ENCODE results near the gene AQP6.
"Not testable (repeated sequence)": the region's sequence is repeated elsewhere in the genome, so short reads cannot be mapped to it uniquely, and the experiment has no call there.

AQP6 gene

DNA sequence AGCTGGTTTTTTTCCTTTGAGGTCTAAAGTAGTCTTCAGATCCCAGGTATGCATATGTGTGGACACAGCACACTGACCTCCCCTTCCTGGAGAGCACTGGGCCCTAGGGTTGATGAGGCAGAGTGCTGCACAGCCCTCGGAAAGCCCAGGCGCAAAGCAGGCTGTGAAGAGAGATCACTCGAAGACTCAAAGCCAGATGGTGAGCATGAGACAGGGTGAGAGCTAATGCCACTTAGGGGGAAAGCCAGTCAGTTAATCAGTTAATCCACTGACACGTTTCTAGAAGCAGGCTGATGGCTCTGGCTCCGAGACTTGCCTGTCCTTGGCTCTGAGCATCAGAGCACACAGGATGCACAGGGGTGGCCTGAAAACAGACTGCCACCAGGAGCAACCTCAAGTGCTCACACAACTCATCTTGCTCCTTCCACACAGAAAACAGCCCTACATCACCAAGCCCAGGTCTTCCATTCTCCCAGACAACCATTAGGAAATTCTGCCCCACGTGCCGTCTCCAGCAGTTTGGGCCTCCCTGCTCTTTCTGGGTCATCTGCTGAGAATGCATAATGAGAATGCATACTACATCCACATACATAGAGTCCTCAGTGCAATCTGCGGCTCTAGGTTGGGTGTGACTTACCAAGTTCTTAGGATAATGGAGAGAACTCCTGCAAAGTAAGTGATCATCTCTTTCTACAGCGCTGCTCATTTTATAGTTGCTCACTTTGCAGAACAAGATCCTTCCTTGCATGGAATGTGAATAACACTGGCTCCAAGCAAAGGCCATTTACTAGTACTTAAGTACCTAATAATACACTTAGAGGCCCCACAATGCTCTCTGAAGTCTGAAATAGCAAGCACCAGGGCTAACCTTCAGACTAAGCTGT, 12.0 kb downstream of the AQP6 start:
- H3K27me3 Mint-ChIP-seq = no peaks in the 10 kb centered on the region
- no peak overlapping the region for H3K4me3 Mint-ChIP-seq
- no peak overlapping the region for H3K27ac Mint-ChIP-seq (ENCODE audit: low read depth)
- DNase-seq (ENCODE audit: low spot score in 2 of 2) = no peak
- no peaks in the 10 kb centered on the region for H3K4me1 Mint-ChIP-seq
- H3K36me3 Mint-ChIP-seq (ENCODE audit: insufficient read depth) = peaks cover 6% of the 10 kb centered on the region
- H3K9me3 Mint-ChIP-seq = no peaks in the 10 kb centered on the region
- no peak for ATAC-seq (replicated peaks; ENCODE audit: extremely low read depth, poor library complexity, severe bottlenecking)

GRCh38 chr12:49985981-49986380, 13.2 kb downstream of the AQP6 start:
- Mint-ChIP-seq H3K9me3 (no peaks in the 10 kb centered on the region), H3K36me3 (ENCODE audit: insufficient read depth) (peaks cover 8% of the 10 kb centered on the region), H3K27ac (ENCODE audit: low read depth) (no peak overlapping the region), H3K4me1 (no peaks in the 10 kb centered on the region), H3K4me3 (no peak overlapping the region), H3K27me3 (no peaks in the 10 kb centered on the region)
- DNase-seq (ENCODE audit: low spot score in 2 of 2) (no peak), ATAC-seq (replicated peaks; ENCODE audit: extremely low read depth, poor library complexity, severe bottlenecking) (no peak)

- not testable (repeated sequence) for H3K4me1 Mint-ChIP-seq; H3K9me3 Mint-ChIP-seq; H3K27ac Mint-ChIP-seq (ENCODE audit: low read depth); DNase-seq (ENCODE audit: low spot score in 2 of 2); ATAC-seq (replicated peaks; ENCODE audit: extremely low read depth, poor library complexity, severe bottlenecking); H3K27me3 Mint-ChIP-seq; H3K4me3 Mint-ChIP-seq; H3K36me3 Mint-ChIP-seq (ENCODE audit: insufficient read depth)
Measured at GRCh38 chr12:49986476-49986875, 13.7 kb downstream of the AQP6 start.

- H3K9me3 Mint-ChIP-seq = no peaks in the 10 kb centered on the region
- H3K36me3 Mint-ChIP-seq (ENCODE audit: insufficient read depth) = peaks cover 18% of the 10 kb centered on the region
- ATAC-seq (replicated peaks; ENCODE audit: extremely low read depth, poor library complexity, severe bottlenecking) = no peak
- H3K27ac Mint-ChIP-seq (ENCODE audit: low read depth) = no peak overlapping the region
- no peaks in the 10 kb centered on the region for H3K27me3 Mint-ChIP-seq
- DNase-seq (ENCODE audit: low spot score in 2 of 2) = no peak
- no peak overlapping the region for H3K4me3 Mint-ChIP-seq
- no peaks in the 10 kb centered on the region for H3K4me1 Mint-ChIP-seq
Measured at GRCh38 chr12:49987625-49988303, 15.0 kb downstream of the AQP6 start.

GRCh38 chr12:49989400-49989799, 16.7 kb downstream of the AQP6 start:
- H3K4me1 Mint-ChIP-seq; DNase-seq (ENCODE audit: low spot score in 2 of 2); H3K27me3 Mint-ChIP-seq; H3K4me3 Mint-ChIP-seq; H3K9me3 Mint-ChIP-seq; H3K27ac Mint-ChIP-seq (ENCODE audit: low read depth); ATAC-seq (replicated peaks; ENCODE audit: extremely low read depth, poor library complexity, severe bottlenecking): not testable (repeated sequence)
- peaks cover 29% of the 10 kb centered on the region for H3K36me3 Mint-ChIP-seq (ENCODE audit: insufficient read depth)

GRCh38 chr12:49990273-49990672, 17.5 kb downstream of the AQP6 start:
- DNase-seq (ENCODE audit: low spot score in 2 of 2) = no peak

GRCh38 chr12:49998453-49998852, 25.7 kb downstream of the AQP6 start:
- H3K4me1 Mint-ChIP-seq = no peaks in the 10 kb centered on the region
- DNase-seq (ENCODE audit: low spot score in 2 of 2) = no peak
- no peaks in the 10 kb centered on the region for H3K27me3 Mint-ChIP-seq
- peaks cover 37% of the 10 kb centered on the region for H3K36me3 Mint-ChIP-seq (ENCODE audit: insufficient read depth)
- H3K4me3 Mint-ChIP-seq = no peak overlapping the region
- H3K9me3 Mint-ChIP-seq = no peaks in the 10 kb centered on the region
- ATAC-seq (replicated peaks; ENCODE audit: extremely low read depth, poor library complexity, severe bottlenecking) = no peak
- H3K27ac Mint-ChIP-seq (ENCODE audit: low read depth) = no peak overlapping the region

More at GRCh38 chr12:49990273-49990672, 17.5 kb downstream of the AQP6 start:
- no peaks in the 10 kb centered on the region for H3K9me3 Mint-ChIP-seq
- peaks cover 35% of the 10 kb centered on the region for H3K36me3 Mint-ChIP-seq (ENCODE audit: insufficient read depth)
- no peak overlapping the region for H3K4me3 Mint-ChIP-seq
- ATAC-seq (replicated peaks; ENCODE audit: extremely low read depth, poor library complexity, severe bottlenecking) = no peak
- no peaks in the 10 kb centered on the region for H3K4me1 Mint-ChIP-seq
- no peaks in the 10 kb centered on the region for H3K27me3 Mint-ChIP-seq
- no peak overlapping the region for H3K27ac Mint-ChIP-seq (ENCODE audit: low read depth)

GRCh38 chr12:50003595-50003994, 30.8 kb downstream of the AQP6 start:
- Mint-ChIP-seq H3K9me3 (no peaks in the 10 kb centered on the region), H3K4me1 (peaks cover 5% of the 10 kb centered on the region), H3K36me3 (ENCODE audit: insufficient read depth) (peaks cover 21% of the 10 kb centered on the region), H3K27me3 (no peaks in the 10 kb centered on the region), H3K27ac (ENCODE audit: low read depth) (no peak overlapping the region), H3K4me3 (no peak overlapping the region)
- DNase-seq (ENCODE audit: low spot score in 2 of 2) (no peak), ATAC-seq (replicated peaks; ENCODE audit: extremely low read depth, poor library complexity, severe bottlenecking) (no peak)

- Mint-ChIP-seq H3K4me1 (peaks cover 5% of the 10 kb centered on the region), H3K27ac (ENCODE audit: low read depth) (no peak overlapping the region), H3K27me3 (no peaks in the 10 kb centered on the region), H3K4me3 (no peak overlapping the region), H3K36me3 (ENCODE audit: insufficient read depth) (peaks cover 16% of the 10 kb centered on the region), H3K9me3 (no peaks in the 10 kb centered on the region)
- DNase-seq (ENCODE audit: low spot score in 2 of 2) (no peak), ATAC-seq (replicated peaks; ENCODE audit: extremely low read depth, poor library complexity, severe bottlenecking) (no peak)
Measured at GRCh38 chr12:50004696-50005095, 31.9 kb downstream of the AQP6 start.

DNA sequence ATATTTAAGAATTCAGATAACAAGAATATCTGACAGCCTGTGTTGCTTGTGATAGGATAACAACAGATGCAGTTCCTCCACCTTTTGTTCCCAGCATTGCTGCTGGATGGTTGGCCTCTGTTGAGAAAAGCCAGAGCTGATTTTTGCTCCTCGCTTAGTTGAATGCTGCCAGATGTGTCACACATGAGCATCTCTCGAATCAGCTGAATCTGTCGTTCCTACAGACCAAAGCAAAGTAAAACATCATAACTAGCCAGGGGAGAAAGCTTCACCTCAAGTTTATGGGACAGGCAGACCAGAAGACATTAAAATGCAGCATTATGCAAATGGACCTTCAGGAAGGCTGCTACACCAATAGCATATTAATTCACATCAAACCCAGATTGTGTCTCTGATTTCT, 32.4 kb downstream of the AQP6 start:
- no peaks in the 10 kb centered on the region for H3K9me3 Mint-ChIP-seq
- H3K27ac Mint-ChIP-seq (ENCODE audit: low read depth) = no peak overlapping the region

GRCh38 chr12:50006280-50006679, 33.5 kb downstream of the AQP6 start:
- Mint-ChIP-seq H3K27ac (ENCODE audit: low read depth) (no peak overlapping the region), H3K9me3 (no peaks in the 10 kb centered on the region), H3K36me3 (ENCODE audit: insufficient read depth) (peaks cover 18% of the 10 kb centered on the region), H3K27me3 (no peaks in the 10 kb centered on the region), H3K4me3 (no peak overlapping the region), H3K4me1 (peaks cover 5% of the 10 kb centered on the region)
- DNase-seq (ENCODE audit: low spot score in 2 of 2) = no peak
- no peak for ATAC-seq (replicated peaks; ENCODE audit: extremely low read depth, poor library complexity, severe bottlenecking)

More for the DNA sequence above, 32.4 kb downstream of the AQP6 start:
- H3K4me3 Mint-ChIP-seq = no peak overlapping the region
- H3K4me1 Mint-ChIP-seq = peaks cover 5% of the 10 kb centered on the region
- H3K36me3 Mint-ChIP-seq (ENCODE audit: insufficient read depth) = peaks cover 15% of the 10 kb centered on the region
- no peaks in the 10 kb centered on the region for H3K27me3 Mint-ChIP-seq
- no peak for DNase-seq (ENCODE audit: low spot score in 2 of 2)
- ATAC-seq (replicated peaks; ENCODE audit: extremely low read depth, poor library complexity, severe bottlenecking) = no peak

DNA sequence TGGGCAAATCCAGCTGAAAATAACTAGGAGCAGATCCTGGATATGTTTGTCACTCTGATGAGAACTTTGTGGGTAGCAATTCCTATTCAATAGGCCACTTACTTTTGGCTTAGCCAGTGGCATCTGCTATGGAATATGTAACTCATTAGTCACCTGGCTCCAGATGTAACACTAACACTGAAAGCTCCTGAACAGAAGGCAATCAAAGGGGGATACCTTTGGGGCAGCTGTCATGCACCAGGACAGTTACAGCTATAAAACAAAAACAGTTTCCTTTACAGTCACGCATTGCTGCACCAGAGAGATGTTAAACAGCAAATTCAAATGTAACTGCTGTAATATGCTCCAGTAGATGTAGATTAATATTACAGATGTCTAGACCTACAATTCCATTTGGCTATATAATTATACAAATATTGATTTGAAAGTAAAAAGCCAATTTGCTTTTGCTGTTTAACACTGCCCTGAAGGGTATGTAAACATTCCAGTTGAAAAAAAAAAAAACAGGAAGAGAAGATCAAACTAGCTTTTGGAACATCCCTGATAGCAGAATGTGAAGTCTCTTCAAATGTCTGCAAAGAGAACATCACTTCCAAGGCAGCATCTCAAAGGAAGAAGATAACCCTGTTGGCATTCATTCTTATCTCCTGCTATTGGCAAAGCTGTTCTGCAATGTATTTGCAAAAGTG, 34.2 kb downstream of the AQP6 start:
- no peak for ATAC-seq (replicated peaks; ENCODE audit: extremely low read depth, poor library complexity, severe bottlenecking)
- no peak overlapping the region for H3K4me3 Mint-ChIP-seq
- no peaks in the 10 kb centered on the region for H3K9me3 Mint-ChIP-seq
- H3K27me3 Mint-ChIP-seq = no peaks in the 10 kb centered on the region
- H3K27ac Mint-ChIP-seq (ENCODE audit: low read depth) = no peak overlapping the region
- DNase-seq (ENCODE audit: low spot score in 2 of 2) = no peak
- peaks cover 16% of the 10 kb centered on the region for H3K36me3 Mint-ChIP-seq (ENCODE audit: insufficient read depth)
- peaks cover 5% of the 10 kb centered on the region for H3K4me1 Mint-ChIP-seq
